Naive thymus-derived CD8-positive, alpha-beta T cell (primary cell): ENCODE results near the gene RNF2. TPM values are rescaled to one million over a fixed set of nuclear protein-coding genes. Genes with fewer than 3 reads are reported as not detected.

Experiments
- ATAC-seq, 2 donors: fragments of 150-1000 bp; cut with Tn5 transposase in 1 of 2; sonication (Bioruptor Pico), chemical (Tn5 transposase) in 1 of 2; 1 replicate in 1 of 2; 2 replicates in 1 of 2; pipeline ENCODE4 v1.10.0; 2021; ENCODE audit warnings: mild to moderate bottlenecking in 2 of 2, moderate library complexity in 2 of 2
- POLR2A ChIA-PET: fragments of 350-600 bp; sonication (Branson Sonifier 250); formaldehyde crosslinking; loops from one replicate; lab custom pipeline; 2021; ENCODE audit warnings: antibody characterized with exemption; lab: Charles Lee
- DNase-seq, 10 donors: peaks; one replicate each; pipeline versions ENCODE4 v3.0.0 to v3.0.0-alpha.2; 2020 to 2022
- H3K27ac Mint-ChIP-seq, 10 donors: one replicate each; pipeline ENCODE4 v1.8.0; 2020 to 2022; ENCODE audit warnings: mild to moderate bottlenecking in 10 of 10, mixed read lengths in 10 of 10, moderate library complexity in 4 of 10, inconsistent platforms in 1 of 10
- H3K27me3 Mint-ChIP-seq, 5 donors: one replicate each; pipeline ENCODE4 v1.8.0; 2021 to 2022; ENCODE audit warnings: mixed read lengths in 5 of 5
- H3K36me3 Mint-ChIP-seq, 3 donors: one replicate each; pipeline ENCODE4 v1.8.0; 2020 to 2022; ENCODE audit warnings: mixed read lengths in 3 of 3, mild to moderate bottlenecking in 2 of 3, inconsistent platforms in 1 of 3
- H3K4me1 Mint-ChIP-seq, 4 donors: one replicate each; pipeline ENCODE4 v1.8.0; 2021 to 2022; ENCODE audit warnings: mixed read lengths in 4 of 4
- H3K4me3 Mint-ChIP-seq, 10 donors: one replicate each; pipeline ENCODE4 v1.8.0; 2020 to 2022; ENCODE audit warnings: mild to moderate bottlenecking in 10 of 10, mixed read lengths in 10 of 10, moderate library complexity in 6 of 10, inconsistent platforms in 1 of 10
- H3K9me3 Mint-ChIP-seq, 9 donors: one replicate each; pipeline ENCODE4 v1.8.0; 2020 to 2022; ENCODE audit warnings: mixed read lengths in 9 of 9, mild to moderate bottlenecking in 3 of 9, inconsistent platforms in 1 of 9, moderate library complexity in 1 of 9
- polyA plus RNA-seq, 3 donors: library from polyadenylated mRNA; unstranded; fragments of 300-500 nt; fragmentation: Illumina TruSeq; gene quantifications; one replicate each; pipeline ENCODE4 v1.2.3, GENCODE V29; 2021
- total RNA-seq, 8 experiments: library from RNA in 2 of 8; stranded (reverse) in 2 of 8; gene quantifications; one replicate each; pipeline ENCODE4 v1.2.3 and lab custom pipeline; 2021 to 2026

The RNF2 gene
- total and polyA plus RNA-seq, 5 experiments from 2014 or later, result 18.5 to 32.6 (median 28.2) TPM

- Mint-ChIP-seq H3K4me3 (no peak overlapping the region), H3K27ac (peak overlapping the region in 1 of 10 donors; percentile 25), H3K36me3 (peaks cover 0 to 17% (median 6%) of the 10 kb centered on the region in 3 donors), H3K9me3 (peaks cover 6 to 65% (median 30%) of the 10 kb centered on the region in 9 donors), H3K4me1 (no peaks in the 10 kb centered on the region), H3K27me3 (no peaks in the 10 kb centered on the region)
- DNase-seq (no peak), ATAC-seq (no peak)
- POLR2A ChIA-PET, result no interaction called here
Observed at GRCh38 chr1:185110145-185110544, 64.8 kb downstream of the RNF2 start.

- Mint-ChIP-seq H3K27ac (no peak overlapping the region), H3K9me3 (peaks cover 0 to 49% (median 21%) of the 10 kb centered on the region in 9 donors), H3K36me3 (peaks cover 2 to 17% (median 6%) of the 10 kb centered on the region in 3 donors), H3K4me1 (peaks cover 0 to under 1% (median 0%) of the 10 kb centered on the region in 4 donors), H3K4me3 (no peak overlapping the region), H3K27me3 (no peaks in the 10 kb centered on the region)
- ATAC-seq, result no peak
- POLR2A ChIA-PET, result no interaction called here
- DNase-seq, result no peak
Observed at GRCh38 chr1:185111873-185112272, 66.5 kb downstream of the RNF2 start.

- ATAC-seq (no peak), DNase-seq (no peak)
- H3K36me3 Mint-ChIP-seq, result peaks cover 3 to 17% (median 9%) of the 10 kb centered on the region in 3 donors
- peaks cover 0 to 44% (median 21%) of the 10 kb centered on the region in 9 donors for H3K9me3 Mint-ChIP-seq
- peaks cover 0 to 2% (median 0%) of the 10 kb centered on the region in 4 donors for H3K4me1 Mint-ChIP-seq
- H3K4me3 Mint-ChIP-seq, result no peak overlapping the region
- H3K27me3 Mint-ChIP-seq, result no peaks in the 10 kb centered on the region
- POLR2A ChIA-PET, result no interaction called here
- H3K27ac Mint-ChIP-seq, result no peak overlapping the region
Observed at GRCh38 chr1:185112356-185112755, 67.0 kb downstream of the RNF2 start.

- Mint-ChIP-seq H3K27me3 (no peaks in the 10 kb centered on the region), H3K36me3 (peaks cover 7 to 88% (median 48%) of the 10 kb centered on the region in 3 donors), H3K4me1 (no peaks in the 10 kb centered on the region), H3K27ac (no peak overlapping the region), H3K9me3 (peaks cover 0 to 9% (median 5%) of the 10 kb centered on the region in 9 donors), H3K4me3 (no peak overlapping the region)
- ATAC-seq (no peak), DNase-seq (no peak)
- POLR2A ChIA-PET, result no interaction called here
Observed at GRCh38 chr1:185129708-185130107, 84.3 kb downstream of the RNF2 start.

- POLR2A ChIA-PET, result no interaction called here
Observed at GRCh38 chr1:185132534-185132933, 87.2 kb downstream of the RNF2 start.

GRCh38 chr1:185137896-185138545 is 92.7 kb downstream of the RNF2 start:
- Mint-ChIP-seq H3K27me3 (no peaks in the 10 kb centered on the region), H3K4me1 (peaks cover 0 to 2% (median under 1%) of the 10 kb centered on the region in 4 donors), H3K4me3 (no peak overlapping the region), H3K9me3 (peaks cover 0 to 4% (median 0%) of the 10 kb centered on the region in 9 donors), H3K36me3 (peaks cover under 1 to 87% (median 41%) of the 10 kb centered on the region in 3 donors), H3K27ac (peak overlapping the region in 2 of 10 donors; percentile 18 to 78)
- POLR2A ChIA-PET, result no interaction called here
- DNase-seq (no peak), ATAC-seq (no peak)

More at GRCh38 chr1:185132534-185132933, 87.2 kb downstream of the RNF2 start:
- peaks cover 7 to 91% (median 41%) of the 10 kb centered on the region in 3 donors for H3K36me3 Mint-ChIP-seq
- H3K27me3 Mint-ChIP-seq, result no peaks in the 10 kb centered on the region
- DNase-seq, result no peak
- H3K4me1 Mint-ChIP-seq, result peaks cover 0 to under 1% (median 0%) of the 10 kb centered on the region in 4 donors
- peaks cover 0 to 9% (median 5%) of the 10 kb centered on the region in 9 donors for H3K9me3 Mint-ChIP-seq
- no peak overlapping the region for H3K4me3 Mint-ChIP-seq
- ATAC-seq, result no peak
- no peak overlapping the region for H3K27ac Mint-ChIP-seq

GRCh38 chr1:185139246-185139645 is 93.9 kb downstream of the RNF2 start:
- Mint-ChIP-seq H3K4me3 (no peak overlapping the region), H3K9me3 (no peaks in the 10 kb centered on the region), H3K27me3 (no peaks in the 10 kb centered on the region), H3K4me1 (peaks cover 0 to 2% (median under 1%) of the 10 kb centered on the region in 4 donors), H3K27ac (no peak overlapping the region), H3K36me3 (peaks cover 0 to 81% (median 32%) of the 10 kb centered on the region in 3 donors)
- POLR2A ChIA-PET, result no interaction called here
- ATAC-seq (no peak), DNase-seq (no peak)

GRCh38 chr1:185144233-185144632 is 98.9 kb downstream of the RNF2 start:
- H3K27ac Mint-ChIP-seq, result no peak overlapping the region
- peaks cover 0 to 73% (median 33%) of the 10 kb centered on the region in 3 donors for H3K36me3 Mint-ChIP-seq
- peaks cover 0 to 4% (median 0%) of the 10 kb centered on the region in 4 donors for H3K4me1 Mint-ChIP-seq
- no peaks in the 10 kb centered on the region for H3K9me3 Mint-ChIP-seq
- DNase-seq, result no peak
- POLR2A ChIA-PET, result no interaction called here
- ATAC-seq, result no peak
- no peak overlapping the region for H3K4me3 Mint-ChIP-seq
- H3K27me3 Mint-ChIP-seq, result no peaks in the 10 kb centered on the region

GRCh38 chr1:185151215-185151614 is 105.9 kb downstream of the RNF2 start:
- peaks cover 13 to 39% (median 34%) of the 10 kb centered on the region in 4 donors for H3K4me1 Mint-ChIP-seq
- DNase-seq, result no peak
- no peak overlapping the region for H3K27ac Mint-ChIP-seq
- peaks cover 4 to 43% (median 22%) of the 10 kb centered on the region in 3 donors for H3K36me3 Mint-ChIP-seq
- ATAC-seq, result no peak
- no peaks in the 10 kb centered on the region for H3K27me3 Mint-ChIP-seq
- POLR2A ChIA-PET, result no interaction called here
- H3K4me3 Mint-ChIP-seq, result no peak overlapping the region
- H3K9me3 Mint-ChIP-seq, result no peaks in the 10 kb centered on the region

Other genes with a start within 250 kb of the RNF2 start
- 1 to 10 TPM; 1.4 to 1.6 TPM for gene NIBAN1, start 71.0 kb upstream of the RNF2 start, total RNA-seq
- gene NIBAN1, start 71.0 kb upstream of the RNF2 start, polyA plus RNA-seq, result 10 to 100 TPM in 1 of 3 donors, 1 to 10 TPM in 1, under 1 TPM in 1; 0.59 to 13.9 (median 1.1) TPM
- 10 to 100 TPM; 20.9 to 26.8 TPM for gene TRMT1L, start 111.4 kb downstream of the RNF2 start, total RNA-seq
- 10 to 100 TPM; 10.8 to 17.4 (median 14.1) TPM for gene TRMT1L, start 111.4 kb downstream of the RNF2 start, polyA plus RNA-seq
- gene SWT1, start 111.6 kb downstream of the RNF2 start, total RNA-seq, result 10 to 100 TPM in 1 of 2 experiments, 1 to 10 TPM in 1; 9.5 to 10.4 TPM
- 1 to 10 TPM; 3.3 to 6.5 (median 4.2) TPM for gene SWT1, start 111.6 kb downstream of the RNF2 start, polyA plus RNA-seq